Measurements from ENCODE around the gene HNF1B. TPM values are rescaled to one million over a fixed set of nuclear protein-coding genes. Genes with fewer than 3 reads are reported as not detected.

Gene HNF1B
- total RNA-seq, 3 donors from 2014 or later: 0.33 TPM; not detected in 2

GRCh38 chr17:37708008-37708615 is 36.7 kb downstream of the HNF1B start:
- Histone ChIP-seq H3K27ac (no peak overlapping the region), H3K4me1 (no peaks in the 10 kb centered on the region), H3K9me3 (no peaks in the 10 kb centered on the region), H3K36me3 (no peaks in the 10 kb centered on the region), H3K27me3 (peaks cover 0 to 28% of the 10 kb centered on the region in 2 donors), H3K4me3 (no peak overlapping the region)
- no peak for DNase-seq (ENCODE audit: low spot score in 2 of 2)
- intact Hi-C loops (cut with DNase I; ENCODE audit: low total_unique reads): no loop called here
- no peak for TF ChIP-seq POLR2AphosphoS5 (IDR thresholded peaks at IDR 0.05)
- TF ChIP-seq CTCF (IDR thresholded peaks at IDR 0.05): no peak
- TF ChIP-seq POLR2A (IDR thresholded peaks at IDR 0.05): no peak

GRCh38 chr17:37706446-37706845 is 38.4 kb downstream of the HNF1B start:
- peaks cover 0 to 23% of the 10 kb centered on the region in 2 donors for H3K27me3 ChIP-seq

GRCh38 chr17:37702598-37702997 is 42.3 kb downstream of the HNF1B start:
- H3K27me3 ChIP-seq: peaks cover 0 to 16% of the 10 kb centered on the region in 2 donors
- intact Hi-C loops (cut with DNase I; ENCODE audit: low total_unique reads): no loop called here
- H3K4me3 ChIP-seq: no peak overlapping the region
- no peak for TF ChIP-seq POLR2A (IDR thresholded peaks at IDR 0.05)
- no peak for TF ChIP-seq CTCF (IDR thresholded peaks at IDR 0.05)
- TF ChIP-seq POLR2AphosphoS5 (IDR thresholded peaks at IDR 0.05): no peak
- no peak overlapping the region for H3K27ac ChIP-seq
- DNase-seq (ENCODE audit: low spot score in 2 of 2): no peak
- H3K36me3 ChIP-seq: no peaks in the 10 kb centered on the region
- H3K9me3 ChIP-seq: no peaks in the 10 kb centered on the region
- no peaks in the 10 kb centered on the region for H3K4me1 ChIP-seq

More at GRCh38 chr17:37706446-37706845, 38.4 kb downstream of the HNF1B start:
- H3K27ac ChIP-seq: no peak overlapping the region
- TF ChIP-seq POLR2A (IDR thresholded peaks at IDR 0.05): no peak
- TF ChIP-seq POLR2AphosphoS5 (IDR thresholded peaks at IDR 0.05): no peak
- no peak for TF ChIP-seq CTCF (IDR thresholded peaks at IDR 0.05)
- H3K4me3 ChIP-seq: no peak overlapping the region
- DNase-seq (ENCODE audit: low spot score in 2 of 2): no peak
- intact Hi-C loops (cut with DNase I; ENCODE audit: low total_unique reads): no loop called here
- H3K4me1 ChIP-seq: no peaks in the 10 kb centered on the region
- no peaks in the 10 kb centered on the region for H3K36me3 ChIP-seq
- no peaks in the 10 kb centered on the region for H3K9me3 ChIP-seq

- Histone ChIP-seq H3K9me3 (no peaks in the 10 kb centered on the region), H3K27me3 (peaks cover 0 to 17% of the 10 kb centered on the region in 2 donors), H3K27ac (no peak overlapping the region), H3K4me1 (no peaks in the 10 kb centered on the region), H3K4me3 (no peak overlapping the region), H3K36me3 (no peaks in the 10 kb centered on the region)
- intact Hi-C loops (cut with DNase I; ENCODE audit: low total_unique reads): no loop called here
- no peak for DNase-seq (ENCODE audit: low spot score in 2 of 2)
- no peak for TF ChIP-seq POLR2AphosphoS5 (IDR thresholded peaks at IDR 0.05)
- TF ChIP-seq CTCF (IDR thresholded peaks at IDR 0.05): peak in 2 of 3 donors; percentile 26 to 30
These were observed 43.4 kb downstream of the HNF1B start for GRCh38 chr17:37701496-37701898.

GRCh38 chr17:37700881-37701280 is 44.0 kb downstream of the HNF1B start:
- peaks cover 0 to 17% of the 10 kb centered on the region in 2 donors for H3K27me3 ChIP-seq
- no peaks in the 10 kb centered on the region for H3K36me3 ChIP-seq
- H3K27ac ChIP-seq: no peak overlapping the region
- H3K9me3 ChIP-seq: no peaks in the 10 kb centered on the region
- intact Hi-C loops (cut with DNase I; ENCODE audit: low total_unique reads): no loop called here
- H3K4me3 ChIP-seq: no peak overlapping the region
- TF ChIP-seq CTCF (IDR thresholded peaks at IDR 0.05) (no peak), POLR2A (IDR thresholded peaks at IDR 0.05) (no peak), POLR2AphosphoS5 (IDR thresholded peaks at IDR 0.05) (no peak)
- DNase-seq (ENCODE audit: low spot score in 2 of 2): no peak
- H3K4me1 ChIP-seq: no peaks in the 10 kb centered on the region

Measured in breast epithelium (tissue), 4 donors.